ENCODE measurements around the gene OXNAD1.

Gene OXNAD1, protein sequence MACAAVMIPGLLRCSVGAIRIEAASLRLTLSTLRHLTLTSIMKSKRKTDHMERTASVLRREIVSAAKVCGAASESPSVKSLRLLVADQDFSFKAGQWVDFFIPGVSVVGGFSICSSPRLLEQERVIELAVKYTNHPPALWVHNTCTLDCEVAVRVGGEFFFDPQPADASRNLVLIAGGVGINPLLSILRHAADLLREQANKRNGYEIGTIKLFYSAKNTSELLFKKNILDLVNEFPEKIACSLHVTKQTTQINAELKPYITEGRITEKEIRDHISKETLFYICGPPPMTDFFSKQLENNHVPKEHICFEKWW

DNA sequence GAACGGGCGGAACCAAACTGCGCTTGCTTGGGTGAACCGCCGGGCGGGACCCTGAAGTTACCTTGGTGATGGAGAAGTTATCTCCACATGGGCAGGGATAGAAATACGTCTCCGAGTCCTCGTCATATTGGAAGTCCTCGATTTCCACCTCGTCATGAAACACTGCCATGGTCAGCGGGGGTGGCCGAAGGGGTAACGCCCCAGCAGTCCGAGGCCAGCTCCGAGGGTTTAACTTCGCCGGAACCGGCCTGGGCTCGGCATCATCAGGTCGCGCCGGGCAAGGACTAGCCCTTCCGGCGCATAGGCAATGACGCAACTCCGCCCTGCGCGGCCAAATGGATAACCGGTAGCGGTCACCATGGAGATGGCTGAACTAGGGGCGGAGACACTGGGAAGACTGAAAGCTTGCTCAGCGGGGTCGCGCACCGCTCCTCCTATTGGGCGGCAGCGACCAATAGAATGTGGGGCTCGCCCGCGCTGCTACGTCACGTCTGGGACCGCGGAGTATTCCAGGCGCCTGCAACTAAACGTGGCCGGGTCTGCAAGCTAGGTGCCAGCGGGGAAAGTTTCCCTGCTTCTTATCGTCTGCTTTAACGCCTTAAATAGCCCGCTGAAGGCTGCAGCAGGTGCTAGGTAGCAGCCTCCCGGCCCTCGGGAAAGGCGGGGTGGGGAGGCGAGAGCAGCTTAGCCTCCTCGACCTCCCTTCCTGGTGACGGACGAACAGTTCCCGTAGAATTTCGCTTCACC, at the start of gene OXNAD1, which contains the start of gene DPH3:
OXNAD1 (plus strand) TSS at position 505 of the 747 bp plus-strand sequence. CDS start 5,741 bp downstream, outside the sequence.
DPH3 (minus strand) TSS at position 236 of the 747 bp plus-strand sequence; CDS start at position 169, 67 bp downstream.
- in situ Hi-C loops (cut with MboI; ENCODE audit: low sequenced_read_pairs), result no loop called here

- in situ Hi-C loops (cut with MboI; ENCODE audit: low sequenced_read_pairs), result no loop called here
These were observed 48.6 kb upstream of the OXNAD1 start for GRCh38 chr3:16216373-16216935.

DNA sequence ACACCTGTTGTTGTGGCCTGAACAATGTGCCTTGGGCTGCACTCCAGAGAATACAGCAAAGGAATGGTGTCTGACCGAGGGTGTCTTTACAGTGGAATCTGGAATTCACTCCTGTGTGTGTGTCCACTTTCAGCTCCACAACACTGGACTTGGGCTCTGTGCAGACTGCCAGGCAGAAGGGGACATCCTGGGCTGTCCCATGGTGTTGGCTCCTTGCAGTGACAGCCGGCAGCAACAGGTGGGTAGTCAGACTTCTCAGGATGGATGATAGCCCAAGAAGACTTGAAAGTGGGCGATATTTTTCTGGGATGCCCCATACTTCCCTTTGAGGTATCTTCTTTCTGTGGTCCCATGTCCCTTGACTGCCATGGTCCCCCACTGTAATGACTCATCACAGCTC, 45.2 kb upstream of the OXNAD1 start:
- in situ Hi-C loops (cut with MboI; ENCODE audit: low sequenced_read_pairs), result no loop called here

GRCh38 chr3:16221990-16222389, 43.0 kb upstream of the OXNAD1 start:
- in situ Hi-C loops (cut with MboI; ENCODE audit: low sequenced_read_pairs), result no loop called here

DNA sequence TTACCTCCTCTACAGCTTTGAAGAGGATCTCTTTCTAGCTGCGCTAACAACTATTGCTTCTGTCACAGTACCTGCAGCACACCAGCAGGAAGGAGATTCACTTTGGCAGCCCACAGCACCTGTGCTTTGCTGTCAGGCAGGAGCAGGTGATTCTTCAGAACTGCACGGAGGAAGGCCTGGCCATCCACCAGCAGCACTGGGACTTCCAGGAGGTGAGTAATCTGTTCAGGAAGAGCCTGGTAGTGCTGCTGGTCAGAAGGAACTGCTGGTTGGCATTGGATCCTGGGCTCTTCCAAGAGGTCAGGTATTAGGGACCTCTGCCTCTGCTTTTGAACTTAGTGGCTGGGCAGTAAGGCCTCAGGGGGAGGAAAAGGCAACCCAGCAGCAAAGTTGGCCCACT, 42.5 kb upstream of the OXNAD1 start:
- in situ Hi-C loops (cut with MboI; ENCODE audit: low sequenced_read_pairs), result no loop called here

- in situ Hi-C loops (cut with MboI; ENCODE audit: low sequenced_read_pairs), result no loop called here
These were observed 40.7 kb upstream of the OXNAD1 start for GRCh38 chr3:16224325-16224724.

DNA sequence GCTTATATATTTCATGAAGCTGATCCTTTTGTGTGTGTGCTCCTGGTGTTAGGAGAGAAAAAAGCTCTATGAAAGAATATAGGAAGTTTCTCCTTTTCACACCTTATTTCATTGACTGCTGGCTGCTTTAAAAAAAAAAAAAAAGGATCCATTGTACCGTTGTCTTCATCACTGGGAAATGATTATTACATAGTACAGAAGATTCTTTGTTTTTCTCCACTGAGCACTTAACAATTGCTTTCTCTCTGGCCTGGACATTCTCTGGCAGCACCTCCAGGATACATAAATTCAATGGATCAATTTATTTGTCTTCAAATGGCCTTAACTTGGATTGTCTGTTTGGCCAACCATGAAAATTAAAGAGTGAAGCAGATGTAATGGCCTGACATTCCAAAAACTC, 37.4 kb upstream of the OXNAD1 start:
- in situ Hi-C loops (cut with MboI; ENCODE audit: low sequenced_read_pairs), result no loop called here

DNA sequence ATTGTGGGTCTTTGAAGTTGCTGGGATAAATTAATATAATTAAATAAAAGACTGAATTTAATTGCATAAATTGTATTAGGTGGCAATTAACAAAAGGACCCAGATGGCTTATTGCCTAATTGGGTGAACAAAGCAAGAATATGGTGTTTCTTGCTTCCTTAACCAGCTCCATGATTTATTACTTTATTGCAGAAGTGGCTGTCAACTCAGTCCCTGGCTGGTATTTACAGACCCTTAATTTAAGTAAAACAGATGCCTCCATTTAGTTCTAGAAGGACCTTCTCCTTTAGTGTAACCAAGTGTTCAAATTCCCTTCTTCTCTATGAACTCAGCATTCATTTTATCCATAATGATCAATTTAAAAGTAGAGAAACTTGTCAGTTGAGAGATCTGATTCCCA, 35.3 kb upstream of the OXNAD1 start:
- in situ Hi-C loops (cut with MboI; ENCODE audit: low sequenced_read_pairs), result no loop called here

DNA sequence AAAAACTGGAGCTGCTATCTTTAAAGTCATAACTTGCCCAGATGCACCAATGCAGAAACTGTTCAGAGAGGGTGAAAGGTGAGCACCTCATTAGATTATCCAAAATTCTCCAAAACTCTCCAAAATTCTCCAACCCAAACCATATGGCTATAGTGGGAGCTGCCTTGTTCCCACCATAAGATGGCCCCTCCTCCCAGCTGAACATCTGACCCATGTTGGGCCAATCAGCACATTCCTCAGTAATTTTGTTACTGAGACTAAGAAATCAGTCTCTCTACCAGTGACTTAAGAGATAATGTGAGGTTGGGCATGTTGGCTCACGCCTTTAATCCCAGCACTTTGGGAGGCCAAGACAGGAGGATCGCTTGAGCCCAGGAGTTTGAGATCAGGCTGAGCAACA, 33.0 kb upstream of the OXNAD1 start:
- in situ Hi-C loops (cut with MboI; ENCODE audit: low sequenced_read_pairs), result no loop called here

DNA sequence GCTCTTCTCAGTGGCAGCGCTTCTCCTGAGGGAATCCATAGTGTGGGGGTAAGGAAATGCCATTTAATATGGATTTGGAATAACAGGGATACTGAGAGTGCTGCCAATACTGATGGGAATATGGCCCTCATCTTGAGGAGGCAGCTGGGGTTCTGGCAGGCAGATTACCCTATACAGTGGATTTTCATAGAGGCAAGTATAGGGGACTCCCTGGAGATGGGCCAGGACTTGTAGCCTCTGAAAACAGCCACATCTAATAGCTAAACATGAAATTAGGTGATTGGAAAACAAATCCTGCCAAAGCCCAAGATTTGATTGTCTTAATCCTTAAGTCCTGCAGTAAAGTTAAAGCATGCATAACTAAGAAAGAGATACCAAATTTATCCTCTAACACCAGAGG, 31.2 kb upstream of the OXNAD1 start:
- in situ Hi-C loops (cut with MboI; ENCODE audit: low sequenced_read_pairs), result no loop called here

GRCh38 chr3:16234281-16234680, 30.7 kb upstream of the OXNAD1 start:
- in situ Hi-C loops (cut with MboI; ENCODE audit: low sequenced_read_pairs), result no loop called here

DNA sequence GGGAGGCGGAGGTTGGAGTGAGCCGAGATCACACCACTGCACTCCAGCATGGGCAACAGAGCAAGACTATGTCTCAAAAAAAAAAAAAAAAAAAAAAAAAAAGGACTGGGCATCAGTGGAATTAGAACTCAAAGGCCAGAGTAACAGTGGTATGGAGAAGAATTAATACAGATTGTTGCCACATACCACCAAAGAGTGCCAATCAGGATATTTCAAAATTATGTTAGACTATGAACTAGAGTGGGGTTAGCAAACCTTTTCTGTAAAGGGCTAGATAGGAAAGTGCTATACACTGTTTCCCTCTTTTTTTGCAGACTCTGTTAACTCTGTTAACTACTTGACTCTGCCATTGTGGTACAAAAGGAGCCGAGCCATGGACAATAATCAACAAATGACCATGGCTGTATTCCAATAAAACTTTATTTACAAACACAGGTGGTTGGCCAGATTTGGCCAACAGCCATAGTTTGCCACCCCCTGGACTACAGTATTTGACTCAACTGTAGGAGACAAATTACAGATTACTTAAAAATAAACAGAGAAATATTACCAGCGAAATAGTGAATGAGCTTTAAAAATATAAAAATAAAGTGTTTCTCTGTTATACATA, 28.9 kb upstream of the OXNAD1 start:
- in situ Hi-C loops (cut with MboI; ENCODE audit: low sequenced_read_pairs), result no loop called here

- in situ Hi-C loops (cut with MboI; ENCODE audit: low sequenced_read_pairs), result no loop called here
These were observed 28.1 kb upstream of the OXNAD1 start for GRCh38 chr3:16236856-16237393.

GRCh38 chr3:16239086-16239770, 25.8 kb upstream of the OXNAD1 start:
- in situ Hi-C loops (cut with MboI; ENCODE audit: low sequenced_read_pairs), result no loop called here

DNA sequence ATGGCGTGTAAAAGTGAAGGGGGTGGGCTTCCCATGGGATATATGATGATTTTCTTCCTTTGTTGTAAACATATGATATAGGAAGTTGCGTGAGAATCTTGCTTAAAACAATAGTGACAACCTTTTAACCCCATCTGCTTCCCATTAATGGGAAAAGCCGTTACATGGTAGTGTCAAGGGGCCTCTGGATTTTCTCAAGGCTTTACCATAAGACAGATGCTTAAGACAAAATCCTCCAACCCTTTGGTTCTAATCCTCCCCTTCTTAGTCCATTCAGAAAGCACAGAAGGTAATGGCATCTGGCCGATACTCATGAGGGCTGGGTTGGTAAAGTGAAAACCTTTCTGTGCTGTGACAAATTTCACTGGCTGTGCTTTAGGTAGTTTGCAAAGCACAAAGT, 25.2 kb upstream of the OXNAD1 start:
- in situ Hi-C loops (cut with MboI; ENCODE audit: low sequenced_read_pairs), result no loop called here

DNA sequence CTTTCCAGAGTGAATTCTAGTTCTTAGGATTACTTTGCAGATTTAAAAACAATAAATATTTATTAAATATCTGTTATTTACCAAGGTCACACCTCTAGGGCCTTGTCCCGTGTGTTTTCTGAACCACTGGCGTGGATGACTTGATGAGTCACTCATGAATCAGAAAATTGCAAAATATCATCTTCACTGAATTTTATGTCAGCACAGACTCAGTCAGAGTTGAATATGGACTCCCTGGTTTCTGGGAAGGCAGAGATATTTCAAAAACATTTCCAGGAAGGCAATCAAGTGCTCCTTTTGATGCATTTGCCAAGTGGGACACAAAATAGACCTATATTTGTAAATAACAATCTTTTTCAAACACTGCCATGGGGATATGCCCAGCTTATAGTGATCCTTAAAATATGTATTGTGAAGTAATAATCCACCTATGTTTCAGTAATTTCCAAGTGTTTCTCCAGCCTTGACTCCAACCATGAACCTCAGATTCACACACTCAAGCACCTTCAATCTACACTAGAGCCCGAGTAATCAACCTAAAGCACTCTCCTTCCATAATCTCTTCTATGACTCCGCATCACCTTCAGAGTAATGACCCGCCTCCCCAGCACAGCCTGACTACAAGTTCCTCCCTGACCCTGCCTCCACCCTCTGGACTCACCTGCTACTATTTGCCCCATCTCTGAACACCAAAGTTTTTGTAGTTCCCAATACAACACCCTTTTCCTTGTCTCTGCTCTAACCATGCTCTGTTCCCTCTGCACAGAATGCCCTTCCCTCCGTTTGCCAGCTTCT, 24.6 kb upstream of the OXNAD1 start:
- in situ Hi-C loops (cut with MboI; ENCODE audit: low sequenced_read_pairs), result no loop called here

GRCh38 chr3:16241225-16241624, 23.8 kb upstream of the OXNAD1 start:
- in situ Hi-C loops (cut with MboI; ENCODE audit: low sequenced_read_pairs), result no loop called here

- in situ Hi-C loops (cut with MboI; ENCODE audit: low sequenced_read_pairs), result no loop called here
These were observed 22.8 kb upstream of the OXNAD1 start for GRCh38 chr3:16242177-16242576.

GRCh38 chr3:16243706-16244490, 21.1 kb upstream of the OXNAD1 start:
- in situ Hi-C loops (cut with MboI; ENCODE audit: low sequenced_read_pairs), result no loop called here

All from hTERT RPE-1 (cell line).